ENCODE results near the gene BRD9.
"Not testable (repeated sequence)": the region's sequence is repeated elsewhere in the genome, so short reads cannot be mapped to it uniquely, and the experiment has no call there.

BRD9 gene

GRCh38 chr5:929596-929995 is 37.0 kb upstream of the BRD9 start:
- no peaks in the 10 kb centered on the region for H3K79me2 ChIP-seq (ENCODE audit: insufficient read depth, low read depth)

GRCh38 chr5:929182-929581 is 36.6 kb upstream of the BRD9 start:
- H3K27me3 ChIP-seq (ENCODE audit: insufficient read depth, low read depth); H3K4me3 ChIP-seq (IDR thresholded peaks at IDR 0.05; ENCODE audit: insufficient read depth, low read depth, low read length): not testable (repeated sequence)

More at GRCh38 chr5:929596-929995, 37.0 kb upstream of the BRD9 start:
- Histone ChIP-seq H3K27me3 (ENCODE audit: insufficient read depth, low read depth) (no peaks in the 10 kb centered on the region), H3K4me2 (no peak overlapping the region), H3K9ac (no peak overlapping the region), H3K4me1 (ENCODE audit: low read depth, poor library complexity, severe bottlenecking) (no peaks in the 10 kb centered on the region), H3K27ac (no peak overlapping the region), H3K36me3 (ENCODE audit: insufficient read depth) (no peaks in the 10 kb centered on the region), H3K4me3 (IDR thresholded peaks at IDR 0.05; ENCODE audit: insufficient read depth, low read depth, low read length) (no peak overlapping the region), H2AFZ (ENCODE audit: low read depth) (no peak overlapping the region), H4K20me1 (ENCODE audit: insufficient read depth) (no peaks in the 10 kb centered on the region)
- TF ChIP-seq CTCF (conservative IDR thresholded peaks at IDR 0.05; ENCODE audit: low read depth, low read length): no peak

GRCh38 chr5:927172-928015 is 34.8 kb upstream of the BRD9 start:
- Histone ChIP-seq H3K4me3 (IDR thresholded peaks at IDR 0.05; ENCODE audit: insufficient read depth, low read depth, low read length) (no peak overlapping the region), H3K36me3 (ENCODE audit: insufficient read depth) (no peaks in the 10 kb centered on the region), H3K79me2 (ENCODE audit: insufficient read depth, low read depth) (no peaks in the 10 kb centered on the region), H3K9ac (no peak overlapping the region), H3K27me3 (ENCODE audit: insufficient read depth, low read depth) (no peaks in the 10 kb centered on the region), H3K4me2 (no peak overlapping the region), H2AFZ (ENCODE audit: low read depth) (no peak overlapping the region), H3K27ac (no peak overlapping the region), H4K20me1 (ENCODE audit: insufficient read depth) (no peaks in the 10 kb centered on the region), H3K4me1 (ENCODE audit: low read depth, poor library complexity, severe bottlenecking) (peaks cover 15% of the 10 kb centered on the region)
- no peak for TF ChIP-seq CTCF (conservative IDR thresholded peaks at IDR 0.05; ENCODE audit: low read depth, low read length)

More at GRCh38 chr5:929182-929581, 36.6 kb upstream of the BRD9 start:
- not testable (repeated sequence) for H3K9ac ChIP-seq; H2AFZ ChIP-seq (ENCODE audit: low read depth); H3K4me2 ChIP-seq; H3K27ac ChIP-seq; H3K36me3 ChIP-seq (ENCODE audit: insufficient read depth); H3K4me1 ChIP-seq (ENCODE audit: low read depth, poor library complexity, severe bottlenecking); H3K79me2 ChIP-seq (ENCODE audit: insufficient read depth, low read depth); H4K20me1 ChIP-seq (ENCODE audit: insufficient read depth)

- no peak overlapping the region for H3K4me3 ChIP-seq (IDR thresholded peaks at IDR 0.05; ENCODE audit: insufficient read depth, low read depth, low read length)
- no peak overlapping the region for H2AFZ ChIP-seq (ENCODE audit: low read depth)
- H3K36me3 ChIP-seq (ENCODE audit: insufficient read depth): no peaks in the 10 kb centered on the region
- H3K27me3 ChIP-seq (ENCODE audit: insufficient read depth, low read depth): no peaks in the 10 kb centered on the region
- no peaks in the 10 kb centered on the region for H3K79me2 ChIP-seq (ENCODE audit: insufficient read depth, low read depth)
- no peaks in the 10 kb centered on the region for H4K20me1 ChIP-seq (ENCODE audit: insufficient read depth)
- no peak overlapping the region for H3K27ac ChIP-seq
- TF ChIP-seq CTCF (conservative IDR thresholded peaks at IDR 0.05; ENCODE audit: low read depth, low read length): no peak
- no peak overlapping the region for H3K9ac ChIP-seq
- H3K4me2 ChIP-seq: no peak overlapping the region
- peaks cover 15% of the 10 kb centered on the region for H3K4me1 ChIP-seq (ENCODE audit: low read depth, poor library complexity, severe bottlenecking)
Observed at GRCh38 chr5:926417-927171, 34.0 kb upstream of the BRD9 start.

Measured in KMS-11 (cell line).